GM12874 (cell line): ENCODE data around the gene ARHGEF2.

ENCODE experiments used
- TF ChIP-seq, protein P1 (sequence below): IDR thresholded peaks from 2 replicates; pipeline ENCODE4 v1.5.1; 2011; ENCODE audit warnings: low read depth, mild to moderate bottlenecking, control low read depth, low read length, moderate library complexity; ENCODE audit not compliant: insufficient read depth

ARHGEF2 gene

DNA sequence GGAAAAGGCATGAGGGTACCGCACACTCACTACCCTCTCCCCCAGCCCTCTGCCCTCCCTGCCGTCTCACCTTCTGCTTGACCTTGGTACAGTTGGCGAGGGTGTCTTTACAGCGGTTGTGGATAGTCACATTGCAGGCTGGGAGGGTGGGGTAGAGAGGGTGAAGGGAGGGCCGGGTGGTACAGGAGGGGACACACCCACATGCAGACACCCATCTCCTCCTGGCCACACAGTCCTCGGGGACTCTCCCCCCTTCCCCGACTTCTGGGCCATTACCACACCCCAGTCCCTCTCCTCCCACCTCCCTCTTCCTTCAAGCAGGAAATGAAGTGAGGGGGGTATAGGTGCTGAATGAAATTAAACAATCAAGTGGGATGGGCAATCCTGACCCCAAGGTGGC, 11.6 kb downstream of the ARHGEF2 start:
- TF ChIP-seq, protein P1, sequence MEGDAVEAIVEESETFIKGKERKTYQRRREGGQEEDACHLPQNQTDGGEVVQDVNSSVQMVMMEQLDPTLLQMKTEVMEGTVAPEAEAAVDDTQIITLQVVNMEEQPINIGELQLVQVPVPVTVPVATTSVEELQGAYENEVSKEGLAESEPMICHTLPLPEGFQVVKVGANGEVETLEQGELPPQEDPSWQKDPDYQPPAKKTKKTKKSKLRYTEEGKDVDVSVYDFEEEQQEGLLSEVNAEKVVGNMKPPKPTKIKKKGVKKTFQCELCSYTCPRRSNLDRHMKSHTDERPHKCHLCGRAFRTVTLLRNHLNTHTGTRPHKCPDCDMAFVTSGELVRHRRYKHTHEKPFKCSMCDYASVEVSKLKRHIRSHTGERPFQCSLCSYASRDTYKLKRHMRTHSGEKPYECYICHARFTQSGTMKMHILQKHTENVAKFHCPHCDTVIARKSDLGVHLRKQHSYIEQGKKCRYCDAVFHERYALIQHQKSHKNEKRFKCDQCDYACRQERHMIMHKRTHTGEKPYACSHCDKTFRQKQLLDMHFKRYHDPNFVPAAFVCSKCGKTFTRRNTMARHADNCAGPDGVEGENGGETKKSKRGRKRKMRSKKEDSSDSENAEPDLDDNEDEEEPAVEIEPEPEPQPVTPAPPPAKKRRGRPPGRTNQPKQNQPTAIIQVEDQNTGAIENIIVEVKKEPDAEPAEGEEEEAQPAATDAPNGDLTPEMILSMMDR: no peak

DNA sequence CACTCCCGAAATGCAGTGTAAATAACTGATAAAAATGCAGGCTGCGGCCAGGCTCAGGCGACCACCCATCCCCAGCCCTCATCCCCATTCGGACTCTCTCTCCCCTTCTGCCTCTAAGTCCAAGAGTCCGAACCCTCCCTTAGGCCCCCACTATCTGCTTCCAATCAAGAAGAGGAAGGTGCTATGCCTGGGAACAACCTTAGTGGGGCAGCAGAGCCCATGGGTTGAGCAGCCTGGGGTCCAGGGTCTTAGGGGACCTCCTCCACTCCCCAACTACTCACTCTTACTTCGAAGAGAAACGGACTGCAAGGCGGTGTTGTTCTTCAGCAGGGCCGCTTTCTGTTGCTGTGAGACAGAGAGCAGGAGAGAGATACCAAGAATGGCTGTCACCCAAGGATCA, 12.2 kb downstream of the ARHGEF2 start:
- TF ChIP-seq, protein P1: no peak

DNA sequence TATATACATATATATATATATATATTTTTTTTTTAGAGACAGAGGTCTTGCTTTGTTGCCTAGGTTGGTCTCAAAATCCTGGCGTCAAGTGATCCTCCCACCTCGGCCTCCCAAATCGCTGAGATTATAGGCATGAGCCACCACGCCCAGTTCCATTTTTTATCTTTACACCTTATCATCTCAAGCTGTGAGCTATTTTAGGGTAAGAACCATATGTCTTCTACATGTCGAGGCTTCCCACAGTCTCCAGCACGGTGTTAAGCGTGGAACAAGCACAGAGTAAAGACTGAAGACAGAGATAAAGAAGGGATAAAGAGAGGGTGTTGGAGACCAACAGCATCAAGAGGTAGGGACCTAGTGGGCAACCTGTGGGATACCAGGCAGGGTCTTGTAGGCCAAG, 14.2 kb downstream of the ARHGEF2 start:
- TF ChIP-seq, protein P1: no peak

GRCh38 chr1:155962599-155963211, 15.6 kb downstream of the ARHGEF2 start:
- TF ChIP-seq, protein P1: no peak

GRCh38 chr1:155961937-155962336, 16.4 kb downstream of the ARHGEF2 start:
- TF ChIP-seq, protein P1: 0 out of 2 replicates have a peak, but pooled peaks have one; percentile 3

- TF ChIP-seq, protein P1: no peak
Observed at GRCh38 chr1:155960081-155960745, 18.1 kb downstream of the ARHGEF2 start.

- TF ChIP-seq, protein P1: no peak
Observed at GRCh38 chr1:155957411-155957915, 20.9 kb downstream of the ARHGEF2 start.
